Midbrain (tissue), 1 donor: ENCODE data around the gene ARFGEF3.

Source experiments
- DNase-seq: peaks from one replicate; lab custom pipeline; 2025; lab: John Stamatoyannopoulos, UW

ARFGEF3 gene

DNA sequence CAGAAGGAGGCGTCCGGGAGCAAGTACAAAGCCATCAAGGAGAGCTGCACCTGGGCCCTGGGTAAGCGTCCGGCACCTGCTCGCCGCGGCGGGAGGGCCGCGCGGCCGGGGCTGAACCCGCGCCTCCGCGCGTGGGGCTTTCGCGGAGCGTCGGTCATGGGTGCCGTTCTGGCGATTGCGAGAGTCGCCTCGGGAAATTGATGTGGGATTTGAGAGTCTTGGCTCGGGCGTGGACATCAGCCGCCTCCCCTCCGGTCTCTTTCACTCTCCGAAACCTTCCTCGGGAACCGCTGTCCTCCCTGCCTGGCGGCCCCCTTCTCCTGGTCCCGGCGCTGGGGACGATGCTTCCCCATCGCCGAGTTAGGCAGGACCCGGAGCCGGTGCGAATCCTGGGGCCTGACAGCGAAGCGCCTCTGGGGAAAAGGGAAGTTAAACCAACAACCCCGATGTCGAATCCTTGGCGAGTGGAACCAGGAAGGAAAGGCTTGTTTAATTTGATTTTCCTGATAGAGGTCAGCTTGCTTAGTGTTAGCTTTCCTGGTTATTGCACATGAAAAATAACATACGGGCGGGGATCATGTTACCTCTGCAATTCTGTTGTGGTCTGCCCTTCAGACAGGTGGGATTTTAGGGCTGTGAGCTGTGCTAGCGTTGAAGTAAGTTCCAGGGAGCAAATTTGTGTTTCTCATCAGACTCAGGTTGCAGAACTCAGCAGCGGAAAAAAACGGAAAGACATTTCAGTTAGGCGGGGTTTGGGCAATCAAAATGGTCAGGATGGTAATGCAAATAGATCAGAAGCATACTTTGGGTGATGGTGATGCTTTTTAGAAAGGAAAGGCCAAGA, 594 bp downstream of the ARFGEF3 start:
- peak; percentile 58 for DNase-seq

DNA sequence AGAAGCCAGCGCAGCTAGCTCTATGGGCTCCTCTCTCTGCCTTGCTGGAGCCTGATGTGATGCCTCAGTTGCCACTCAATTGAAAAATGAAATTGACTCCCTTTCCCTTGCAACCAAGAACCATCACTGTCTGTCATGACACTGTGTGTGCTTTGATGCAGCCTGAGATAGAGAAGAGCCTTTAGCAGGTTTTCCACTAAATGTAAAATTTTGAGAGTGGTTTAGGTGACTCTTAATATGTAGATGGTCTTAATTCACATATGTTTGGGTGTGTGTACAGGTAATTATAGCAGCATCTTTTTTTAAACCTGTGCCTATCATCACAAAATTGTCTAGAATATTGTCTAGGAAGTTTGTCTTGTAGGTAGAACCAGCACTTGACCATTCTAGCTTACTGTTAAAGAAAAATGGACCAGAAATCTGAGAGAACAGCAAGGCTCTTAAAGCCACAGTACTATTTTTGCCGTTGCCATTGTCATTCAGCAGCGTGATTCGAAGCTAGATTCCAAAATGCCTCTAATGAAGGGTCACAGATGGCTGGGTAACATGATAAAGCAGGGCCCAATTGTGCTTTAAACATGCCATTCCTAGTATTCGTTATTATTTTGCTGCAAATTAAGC, 1.3 kb downstream of the ARFGEF3 start:
- DNase-seq = peak; percentile 50

DNA sequence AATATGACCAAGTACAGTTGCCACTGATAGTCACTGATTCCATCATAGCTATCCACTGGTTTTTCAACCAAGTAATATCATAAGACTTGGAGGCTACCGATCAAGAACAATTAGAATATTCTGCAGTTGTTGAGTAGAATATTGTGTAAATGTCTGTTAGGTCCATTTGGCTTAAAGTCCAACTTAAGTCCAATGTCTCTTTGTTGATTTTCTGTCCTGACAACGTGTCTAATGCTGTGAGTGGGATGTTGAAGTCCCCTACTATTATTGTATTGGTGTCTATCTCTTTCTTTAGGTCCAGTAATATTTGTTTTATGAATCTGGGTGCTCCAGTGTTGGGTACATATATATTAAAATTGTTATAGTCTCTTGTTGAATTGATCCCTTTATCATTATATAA, 13.9 kb downstream of the ARFGEF3 start:
- DNase-seq = no peak

DNA sequence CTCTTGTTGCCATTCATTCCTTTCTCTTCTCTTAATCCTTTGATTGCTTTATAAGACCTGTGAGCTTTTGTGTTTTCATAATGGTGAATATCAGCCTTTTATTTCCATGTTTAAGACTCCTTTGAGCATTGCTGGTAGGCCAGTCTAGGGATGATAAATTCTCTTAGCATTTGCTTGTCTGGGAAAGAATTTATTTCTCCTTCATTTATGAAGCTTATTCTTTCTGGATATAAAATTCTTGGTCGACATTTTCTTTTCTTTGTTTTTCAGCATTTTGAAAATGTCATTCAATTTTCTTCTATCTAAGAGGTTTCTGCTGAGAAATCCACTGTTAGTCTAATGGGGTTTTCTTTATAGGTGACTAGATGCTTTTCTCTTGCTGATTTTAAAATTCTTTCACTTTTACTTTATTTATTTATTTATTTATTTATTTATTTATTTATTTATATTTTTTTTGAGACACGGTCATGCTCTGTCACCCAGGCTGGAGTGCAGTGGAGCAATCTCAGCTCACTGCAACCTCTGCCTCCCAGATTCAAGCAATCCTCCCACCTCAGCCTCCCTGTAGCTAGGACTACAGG, 15.0 kb downstream of the ARFGEF3 start:
- no peak for DNase-seq

DNA sequence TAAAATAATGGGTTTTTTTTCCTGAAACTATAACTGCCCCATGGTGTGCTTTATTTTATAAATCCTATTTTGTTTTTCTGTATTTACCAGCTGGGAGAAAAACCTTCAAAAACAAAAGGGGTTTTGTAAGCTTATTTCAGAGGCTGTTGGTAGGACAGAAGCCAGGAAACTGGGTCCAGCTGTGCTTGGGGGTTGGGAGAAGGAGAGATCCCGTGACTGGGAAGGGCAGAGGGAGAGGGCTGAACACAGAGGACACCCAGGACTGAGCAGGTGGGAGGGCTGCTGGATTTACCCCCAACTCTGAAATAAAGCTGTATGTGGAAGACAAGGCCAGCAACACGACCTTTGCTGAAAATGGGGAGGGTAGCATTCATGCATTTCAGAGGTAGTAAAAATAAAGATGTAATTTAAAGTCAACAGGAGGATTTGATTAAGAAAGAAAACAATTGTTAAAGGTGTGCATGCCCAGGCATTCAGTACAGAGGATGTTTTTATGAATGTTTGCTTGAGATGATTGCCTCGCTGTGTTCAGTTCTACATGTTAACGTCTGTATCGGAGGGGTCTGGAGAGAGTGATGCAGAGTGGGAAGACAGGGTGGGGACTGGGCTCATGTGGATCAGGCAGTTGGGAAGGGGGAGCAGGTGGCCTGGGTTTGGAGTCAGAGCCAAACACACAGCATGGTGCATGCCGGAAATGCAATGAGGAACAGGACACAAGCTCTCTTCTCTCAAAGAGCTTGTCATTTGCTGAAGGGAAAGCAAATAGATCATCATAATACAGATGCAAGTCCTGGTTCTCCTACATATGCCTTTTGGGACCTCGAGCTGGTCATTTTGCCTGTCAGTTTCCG, 21.4 kb downstream of the ARFGEF3 start:
- peak; percentile 93 for DNase-seq

DNA sequence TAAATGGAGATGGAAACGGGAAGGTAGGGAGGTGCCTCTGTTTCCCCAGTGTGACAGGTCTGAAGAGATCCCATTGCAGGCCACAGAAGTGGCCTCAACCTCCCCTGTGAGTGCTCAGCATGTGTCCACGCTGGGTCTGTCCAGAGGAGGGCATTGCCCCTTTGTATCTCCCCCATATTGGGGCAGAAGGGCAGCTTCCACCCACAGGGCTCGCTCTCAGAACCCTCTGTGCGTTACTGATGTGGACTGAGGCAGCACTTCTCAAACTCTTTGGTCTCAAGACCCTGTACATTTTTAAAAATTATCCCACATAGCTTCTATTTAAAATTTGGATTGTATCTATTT, 22.0 kb downstream of the ARFGEF3 start:
- no peak for DNase-seq

DNA sequence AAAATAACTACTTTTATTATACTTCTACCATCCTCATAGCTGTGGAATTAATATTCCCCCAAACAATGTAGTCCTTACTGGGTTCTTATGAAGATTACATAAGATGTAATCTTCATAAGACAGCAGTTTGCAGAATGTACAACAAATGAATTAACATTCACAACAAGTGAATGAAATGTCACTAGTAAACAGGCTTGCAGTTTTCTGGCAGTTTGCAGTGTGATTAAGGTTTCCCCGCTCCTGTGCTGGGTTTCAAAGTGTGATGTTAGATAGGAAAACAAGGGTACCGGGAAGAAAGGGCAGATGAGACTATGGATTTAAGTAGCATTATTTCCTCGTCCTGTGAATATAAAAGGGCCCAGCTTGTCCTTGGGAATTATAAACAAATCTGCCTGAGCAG, 22.5 kb downstream of the ARFGEF3 start:
- DNase-seq = peak; percentile 23

DNA sequence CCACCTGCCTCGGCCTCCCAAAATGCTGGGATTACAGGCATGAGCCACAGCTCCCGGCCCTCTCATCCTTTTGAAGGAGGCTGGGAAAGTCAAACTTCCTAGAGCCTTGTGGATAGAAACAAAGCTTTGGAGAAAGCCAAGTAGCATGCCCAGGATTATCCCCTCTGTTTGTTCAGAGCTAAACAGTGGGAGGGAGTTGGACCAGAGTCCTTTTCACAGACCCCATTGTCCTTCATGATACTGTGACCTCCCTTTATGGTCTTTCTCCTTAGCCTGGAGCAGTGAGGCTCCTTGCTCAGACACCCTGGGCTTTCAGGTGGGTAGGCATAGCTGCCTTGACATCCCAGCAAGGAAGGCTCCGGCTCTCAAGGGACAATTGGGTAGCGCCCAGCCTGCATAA, 25.4 kb downstream of the ARFGEF3 start:
- no peak for DNase-seq

DNA sequence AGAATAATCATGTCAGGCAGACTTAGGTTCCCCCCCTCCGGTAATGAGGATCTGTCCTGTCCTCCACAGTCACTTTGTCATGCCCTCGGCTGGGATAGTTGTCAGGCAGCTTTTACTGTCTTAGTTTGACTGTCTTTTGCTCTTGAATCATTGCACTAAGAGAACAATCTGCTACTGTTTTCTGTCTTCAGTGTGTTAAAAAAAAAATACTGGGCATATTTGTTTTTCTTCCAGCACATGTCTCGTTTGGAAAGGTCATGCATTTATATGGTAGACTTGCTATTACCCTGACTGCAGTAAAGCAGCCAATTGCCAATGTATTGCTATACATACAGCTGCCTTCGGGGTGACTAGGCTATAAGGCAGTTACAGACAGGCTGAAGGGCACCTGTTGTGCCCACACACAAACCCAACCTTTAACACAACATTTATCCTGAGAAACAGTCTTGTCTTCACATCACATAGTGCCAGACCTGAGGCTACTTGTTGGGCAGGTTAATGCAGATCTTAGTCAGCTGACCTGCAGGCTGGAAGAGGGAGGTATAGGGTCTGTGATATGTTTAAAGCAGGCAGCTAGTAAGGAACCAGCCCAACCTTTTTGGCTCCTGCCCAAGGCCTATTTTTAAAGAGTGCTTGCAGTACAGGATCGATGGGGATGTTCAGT, 26.7 kb downstream of the ARFGEF3 start:
- peak; percentile 33 for DNase-seq

DNA sequence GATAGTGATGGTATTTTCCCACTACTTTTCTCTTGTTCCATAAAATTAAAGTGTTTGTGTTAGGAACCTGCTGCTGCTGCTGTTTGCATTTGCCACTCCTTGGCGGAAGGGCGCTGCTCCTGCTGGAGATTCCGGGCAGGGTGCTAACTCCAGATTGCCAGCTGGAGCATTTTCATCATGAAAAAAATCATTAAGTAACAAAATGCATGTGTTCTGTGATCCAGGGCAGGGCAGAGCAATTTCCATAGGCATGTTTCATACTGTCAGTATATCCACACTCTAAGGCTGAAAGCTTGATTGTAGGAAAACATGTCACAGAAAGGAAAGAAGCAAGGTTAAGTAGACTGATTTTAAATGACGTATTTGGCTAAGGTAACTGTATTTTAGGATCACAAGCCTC, 32.5 kb downstream of the ARFGEF3 start:
- no peak for DNase-seq

DNA sequence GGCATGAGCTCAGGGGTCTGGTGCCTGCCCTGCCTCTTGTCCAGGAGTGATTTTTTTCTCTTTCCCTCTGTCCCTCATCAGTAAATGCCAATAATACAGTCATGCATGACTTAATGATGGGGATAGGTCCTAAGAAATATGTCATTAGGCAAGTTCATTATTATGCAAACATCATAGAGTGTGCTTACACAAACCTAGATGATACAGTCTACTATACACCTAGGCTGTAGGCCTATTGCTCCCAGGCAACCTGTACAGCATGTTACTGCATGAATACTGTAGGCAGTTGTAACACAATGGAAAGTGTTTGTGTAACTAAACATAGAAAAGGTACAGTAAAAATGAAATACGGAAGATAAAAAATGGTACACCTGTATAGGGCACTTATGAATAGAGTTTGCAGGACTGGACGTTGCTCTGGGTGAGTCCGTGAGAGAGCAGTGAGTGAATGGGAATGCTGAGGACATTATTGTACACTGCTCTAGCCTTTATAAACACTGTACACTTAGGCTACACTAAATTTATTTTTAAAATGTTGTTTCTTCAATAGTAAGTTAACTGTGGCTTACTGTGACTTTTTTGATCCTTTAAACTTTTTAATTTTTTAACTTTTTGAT, 34.5 kb downstream of the ARFGEF3 start:
- DNase-seq = no peak

DNA sequence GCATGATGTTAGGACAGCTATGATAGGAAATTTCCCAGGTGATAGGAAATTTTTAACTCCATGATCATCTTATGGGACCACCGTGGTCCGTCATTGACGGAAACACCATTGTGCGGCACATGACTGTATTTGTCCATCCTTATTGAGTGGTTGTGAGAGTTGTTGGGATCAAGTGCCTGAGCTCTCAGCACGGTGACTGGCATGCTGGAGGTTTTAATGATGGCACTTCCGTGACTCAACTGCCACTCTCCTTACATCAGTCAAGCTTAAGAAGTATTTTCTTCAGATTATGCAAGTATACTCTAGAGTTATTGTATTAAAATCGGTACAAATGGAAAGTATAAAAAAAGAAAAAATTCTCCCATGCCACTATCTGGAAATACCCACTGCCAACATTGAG, 35.8 kb downstream of the ARFGEF3 start:
- no peak for DNase-seq

DNA sequence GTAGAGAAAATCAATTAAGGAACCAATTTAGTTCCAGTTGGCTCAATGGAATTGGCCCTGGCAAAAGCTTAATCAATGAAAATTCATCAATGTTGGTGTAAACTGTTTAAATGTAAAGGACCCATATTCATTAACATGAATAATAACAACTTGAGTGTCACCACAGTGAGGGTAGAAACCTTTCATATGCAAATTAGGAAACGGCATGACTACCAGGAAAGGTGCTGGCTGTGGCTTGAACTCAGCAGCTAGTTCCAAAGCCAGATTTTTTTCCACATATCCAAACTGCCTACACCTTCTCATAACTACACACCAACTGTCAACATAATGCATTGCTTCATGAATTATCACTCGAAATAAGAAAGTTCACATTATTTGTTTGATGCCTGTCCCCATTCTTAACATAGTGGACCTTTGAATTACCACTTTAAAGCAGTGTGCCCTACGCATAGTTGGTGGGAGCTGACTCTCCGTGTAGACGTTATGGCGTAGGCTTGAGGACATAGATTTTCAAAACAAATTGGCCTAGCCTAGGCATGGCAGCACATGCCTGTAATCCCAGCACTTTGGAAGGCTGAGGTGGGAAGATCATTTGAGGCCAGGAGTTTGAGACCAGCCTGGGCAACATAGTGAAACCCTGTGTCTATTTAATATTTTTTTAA, 36.8 kb downstream of the ARFGEF3 start:
- no peak for DNase-seq

DNA sequence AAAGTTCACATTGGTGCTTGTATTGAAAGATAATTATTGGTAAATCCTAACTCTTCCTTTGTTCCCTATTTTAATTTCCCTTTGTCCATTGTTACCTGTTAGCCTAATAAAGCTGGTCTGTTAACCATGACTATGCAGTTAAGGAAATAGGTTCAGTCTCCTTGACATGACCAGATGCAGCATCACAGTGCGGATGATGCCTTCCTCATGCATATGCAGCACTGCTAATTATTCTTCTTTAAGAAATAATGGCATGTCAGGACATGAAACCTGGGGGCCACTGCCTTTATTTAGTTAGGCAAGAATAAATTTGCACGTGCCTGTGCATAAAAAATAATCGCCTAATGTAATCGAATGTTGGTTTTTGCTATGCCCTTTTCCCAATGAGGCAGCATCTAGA, 40.1 kb downstream of the ARFGEF3 start:
- no peak for DNase-seq

DNA sequence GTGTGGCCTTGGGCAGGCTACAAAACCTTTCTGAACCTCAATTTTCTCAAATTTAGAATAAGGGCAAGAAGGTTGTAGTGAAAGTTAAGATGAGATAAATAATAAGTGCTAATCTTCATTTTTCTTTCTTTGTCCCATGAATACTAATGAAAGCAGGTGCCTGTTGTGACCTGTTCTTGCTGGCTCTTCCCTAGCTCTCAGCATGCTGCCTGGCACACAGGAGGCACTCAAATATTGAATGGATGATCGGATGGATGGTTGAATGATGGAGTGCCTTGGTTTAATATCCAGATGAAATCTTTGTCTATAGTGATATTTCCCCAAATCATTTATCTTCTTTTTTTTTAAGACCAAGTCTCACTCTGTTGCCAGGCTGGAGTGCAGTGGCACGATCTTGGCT, 41.6 kb downstream of the ARFGEF3 start:
- DNase-seq = no peak

DNA sequence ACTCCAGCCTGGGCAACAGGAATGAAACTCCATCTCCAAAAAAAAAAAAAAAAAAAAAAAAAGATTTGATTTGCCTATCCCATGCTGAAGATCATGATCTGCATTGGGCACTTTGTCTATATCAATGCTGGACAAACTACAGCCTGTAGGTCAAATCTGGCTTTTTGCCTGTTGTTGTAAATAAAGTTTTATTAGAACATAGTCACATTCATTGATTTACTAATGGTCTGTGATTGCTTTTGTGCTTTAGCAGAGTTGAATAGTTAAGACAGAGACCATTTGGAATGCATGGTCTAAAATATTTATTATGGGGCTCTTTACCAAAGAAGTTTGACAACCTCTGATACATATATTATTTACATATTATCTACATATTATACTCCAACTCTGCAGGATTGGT, 42.6 kb downstream of the ARFGEF3 start:
- no peak for DNase-seq

DNA sequence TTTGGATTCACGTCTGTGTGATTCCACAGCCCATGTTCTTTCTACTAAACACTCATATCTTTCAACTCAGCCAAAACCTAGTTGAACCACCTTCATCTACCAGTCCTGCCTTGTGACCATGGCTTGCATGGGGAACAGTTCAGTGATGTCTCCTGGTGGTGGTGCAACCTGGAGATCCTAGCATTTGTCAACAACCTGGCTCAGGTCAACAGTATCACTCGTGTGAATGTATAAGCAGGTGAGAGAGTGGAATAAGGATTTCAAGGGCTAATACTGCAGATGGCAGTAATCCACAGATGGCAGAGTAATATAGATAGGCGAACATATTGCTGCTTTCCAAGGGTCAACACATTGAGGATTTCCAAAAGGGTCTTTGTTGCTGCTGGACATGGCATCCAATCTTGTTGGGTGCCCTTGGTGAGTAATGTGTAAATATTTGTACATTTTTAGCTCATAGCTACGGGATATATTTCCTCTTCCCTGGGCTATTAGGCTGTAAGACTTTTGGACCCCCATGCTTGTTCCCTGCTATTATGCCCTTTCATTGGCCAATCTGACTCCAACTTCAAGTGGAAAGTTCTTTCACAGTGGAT, 43.1 kb downstream of the ARFGEF3 start:
- DNase-seq = no peak

DNA sequence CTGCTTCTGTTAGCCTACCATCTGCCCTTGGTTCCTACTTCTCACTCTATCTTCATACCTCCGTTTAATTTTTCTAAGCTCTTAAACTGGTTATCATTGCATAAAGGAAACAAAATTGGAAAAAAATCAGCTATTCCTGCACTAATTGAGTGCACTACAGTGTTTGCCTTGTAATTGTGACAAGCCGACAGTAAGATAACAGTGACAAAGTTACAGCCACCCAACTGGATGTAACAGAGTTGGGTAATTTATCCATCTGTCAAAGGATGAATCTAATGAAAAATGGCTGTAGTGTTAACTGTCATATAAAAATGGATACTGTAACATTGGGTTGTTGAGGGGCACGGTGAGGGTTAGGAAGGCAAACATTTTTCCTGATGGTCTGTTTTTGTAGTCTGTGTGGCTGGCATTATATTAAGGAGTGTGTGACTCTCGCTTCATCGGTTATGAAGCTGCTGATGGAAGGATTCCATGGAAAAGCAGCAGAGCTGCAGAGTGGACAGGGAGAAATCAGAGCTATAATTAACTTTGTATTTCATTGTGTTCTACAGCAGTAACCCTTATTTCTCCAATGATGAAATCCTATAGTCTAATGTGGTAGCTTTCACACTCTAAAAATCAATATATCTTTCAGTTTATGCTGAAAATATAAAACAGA, 43.8 kb downstream of the ARFGEF3 start:
- DNase-seq = no peak

DNA sequence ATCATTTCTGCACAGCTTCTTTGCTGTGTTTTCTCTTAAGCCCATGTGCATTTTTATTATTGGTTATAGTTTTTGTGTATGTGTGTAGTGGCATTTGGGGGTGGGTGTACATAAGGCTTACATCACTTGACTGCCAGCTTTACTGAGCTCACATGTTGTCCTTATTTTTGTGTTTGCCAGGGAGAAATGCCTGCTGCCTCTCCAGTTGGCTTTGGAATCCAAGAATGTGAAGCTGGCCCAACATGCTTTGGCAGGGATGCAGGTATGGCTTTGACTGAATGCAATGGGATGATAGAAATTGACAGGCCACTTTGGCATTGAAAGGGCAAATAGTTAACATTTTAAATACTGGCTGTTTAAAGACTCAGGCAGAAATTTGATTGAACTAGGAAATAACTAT, 45.1 kb downstream of the ARFGEF3 start:
- no peak for DNase-seq

DNA sequence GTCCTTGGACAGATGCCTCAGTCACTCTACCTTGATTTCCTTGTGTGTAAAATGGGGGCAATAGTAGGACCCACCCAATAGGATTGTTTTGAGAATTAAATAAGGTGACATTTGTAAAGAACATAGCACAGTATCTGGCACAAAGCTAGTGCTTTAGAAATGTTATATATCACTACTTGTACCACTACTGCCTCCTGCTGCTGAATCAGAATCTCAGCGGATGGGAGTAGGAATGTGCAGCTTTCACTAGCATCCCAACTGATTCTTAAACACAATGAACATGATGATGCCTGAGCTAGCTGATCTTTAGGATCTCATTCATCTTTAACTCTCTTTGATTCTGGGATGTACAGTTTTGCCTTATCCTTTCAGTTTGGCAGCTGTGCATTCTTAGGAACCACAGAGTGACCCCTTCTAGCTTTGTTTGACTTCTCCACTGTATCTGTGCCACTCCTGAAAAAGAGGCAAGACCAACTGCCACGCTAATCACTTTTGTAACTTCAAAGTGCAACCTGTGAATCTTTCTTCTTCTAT, 49.4 kb downstream of the ARFGEF3 start:
- DNase-seq = peak; percentile 67
